ENCODE data around the gene CCDC117.
A peak's percentile ranks its signal among the peaks of the same experiment; 100 is the strongest.
"Not testable (repeated sequence)": the region's sequence is repeated elsewhere in the genome, so short reads cannot be mapped to it uniquely, and the experiment has no call there.

CCDC117 gene

GRCh38 chr22:28737701-28738100, 34.8 kb upstream of the CCDC117 start:
- Histone ChIP-seq H3K36me3 (ENCODE audit: control insufficient read depth in 4 of 4, insufficient read depth in 4 of 4, low read length in 3 of 4) (peaks cover 11 to 20% (median 17%) of the 10 kb centered on the region in 4 experiments), H3K9me3 (ENCODE audit: control extremely low read depth in 1 of 5, control insufficient read depth in 4 of 5, insufficient read depth in 2 of 5, low read depth in 1 of 5, low read length in 4 of 5) (no peaks in the 10 kb centered on the region), H3K27me3 (replicated peaks in 2 of 5; ENCODE audit: control insufficient read depth in 4 of 5, insufficient read depth in 5 of 5, low read length in 4 of 5) (no peaks in the 10 kb centered on the region), H3K27ac (ENCODE audit: insufficient read depth in 1 of 2, low read depth in 1 of 2, low read length in 2 of 2, poor library complexity in 1 of 2, severe bottlenecking in 2 of 2) (no peak overlapping the region), H3K4me1 (ENCODE audit: control extremely low read depth in 1 of 4, control insufficient read depth in 4 of 4, insufficient read depth in 4 of 4, low read length in 3 of 4) (peaks cover under 1 to 19% (median 7%) of the 10 kb centered on the region in 4 experiments), H3K4me3 (ENCODE audit: control insufficient read depth in 1 of 7, extremely low read depth in 1 of 7, insufficient read depth in 4 of 7, low read depth in 2 of 7, low read length in 6 of 7) (no peak overlapping the region)
- ChIA-PET POLR2A (no interaction called here), CTCF (no interaction called here)
- no peak for DNase-seq
- 100% methylated on average over 2 of the region's 3 CpGs for WGBS (ENCODE audit: insufficient coverage)

GRCh38 chr22:28738876-28739275, 33.6 kb upstream of the CCDC117 start:
- POLR2A ChIA-PET; H3K27ac ChIP-seq (ENCODE audit: insufficient read depth in 1 of 2, low read depth in 1 of 2, low read length in 2 of 2, poor library complexity in 1 of 2, severe bottlenecking in 2 of 2): not testable (repeated sequence)
- 100% methylated on average over 7 of the region's 8 CpGs for WGBS (ENCODE audit: insufficient coverage)

GRCh38 chr22:28741200-28741784, 31.2 kb upstream of the CCDC117 start:
- 9% methylated on average over 6 of the region's 18 CpGs for WGBS (ENCODE audit: insufficient coverage)
- Histone ChIP-seq H3K27ac (ENCODE audit: insufficient read depth in 1 of 2, low read depth in 1 of 2, low read length in 2 of 2, poor library complexity in 1 of 2, severe bottlenecking in 2 of 2) (peak overlapping the region; percentile 12 to 83), H3K4me1 (ENCODE audit: control extremely low read depth in 1 of 4, control insufficient read depth in 4 of 4, insufficient read depth in 4 of 4, low read length in 3 of 4) (peaks cover 8 to 32% (median 15%) of the 10 kb centered on the region in 4 experiments), H3K36me3 (ENCODE audit: control insufficient read depth in 4 of 4, insufficient read depth in 4 of 4, low read length in 3 of 4) (peaks cover 3 to 30% (median 24%) of the 10 kb centered on the region in 4 experiments), H3K9me3 (ENCODE audit: control extremely low read depth in 1 of 5, control insufficient read depth in 4 of 5, insufficient read depth in 2 of 5, low read depth in 1 of 5, low read length in 4 of 5) (no peaks in the 10 kb centered on the region), H3K27me3 (replicated peaks in 2 of 5; ENCODE audit: control insufficient read depth in 4 of 5, insufficient read depth in 5 of 5, low read length in 4 of 5) (no peaks in the 10 kb centered on the region), H3K4me3 (ENCODE audit: control insufficient read depth in 1 of 7, extremely low read depth in 1 of 7, insufficient read depth in 4 of 7, low read depth in 2 of 7, low read length in 6 of 7) (peak overlapping the region; percentile 82 to 97 (median 97))
- ChIA-PET POLR2A (interaction anchor here (1.2 kb wide), 1 partner anchor 31 kb away, joined by 4 read pairs; the partner anchor contains the start of gene CCDC117), CTCF (no interaction called here)
- DNase-seq: no peak

More at GRCh38 chr22:28738876-28739275, 33.6 kb upstream of the CCDC117 start:
- CTCF ChIA-PET; H3K9me3 ChIP-seq (ENCODE audit: control extremely low read depth in 1 of 5, control insufficient read depth in 4 of 5, insufficient read depth in 2 of 5, low read depth in 1 of 5, low read length in 4 of 5); H3K4me3 ChIP-seq (ENCODE audit: control insufficient read depth in 1 of 7, extremely low read depth in 1 of 7, insufficient read depth in 4 of 7, low read depth in 2 of 7, low read length in 6 of 7); H3K27me3 ChIP-seq (replicated peaks in 2 of 5; ENCODE audit: control insufficient read depth in 4 of 5, insufficient read depth in 5 of 5, low read length in 4 of 5); DNase-seq: not testable (repeated sequence)
- H3K4me1 ChIP-seq (ENCODE audit: control extremely low read depth in 1 of 4, control insufficient read depth in 4 of 4, insufficient read depth in 4 of 4, low read length in 3 of 4): peaks cover 8 to 31% (median 15%) of the 10 kb centered on the region in 4 experiments
- peaks cover 5 to 19% (median 12%) of the 10 kb centered on the region in 4 experiments for H3K36me3 ChIP-seq (ENCODE audit: control insufficient read depth in 4 of 4, insufficient read depth in 4 of 4, low read length in 3 of 4)

- Histone ChIP-seq H3K27ac (ENCODE audit: insufficient read depth in 1 of 2, low read depth in 1 of 2, low read length in 2 of 2, poor library complexity in 1 of 2, severe bottlenecking in 2 of 2) (peak within 1 kb of the TSS; percentile 33 to 83), H3K36me3 (ENCODE audit: control insufficient read depth in 4 of 4, insufficient read depth in 4 of 4, low read length in 3 of 4) (peaks cover 3 to 30% (median 28%) of the 10 kb centered on the region in 4 experiments), H3K4me3 (ENCODE audit: control insufficient read depth in 1 of 7, extremely low read depth in 1 of 7, insufficient read depth in 4 of 7, low read depth in 2 of 7, low read length in 6 of 7) (peak within 1 kb of the TSS; percentile 82 to 97 (median 97)), H3K27me3 (replicated peaks in 2 of 5; ENCODE audit: control insufficient read depth in 4 of 5, insufficient read depth in 5 of 5, low read length in 4 of 5) (no peaks in the 10 kb centered on the region), H3K4me1 (ENCODE audit: control extremely low read depth in 1 of 4, control insufficient read depth in 4 of 4, insufficient read depth in 4 of 4, low read length in 3 of 4) (peaks cover 8 to 32% (median 15%) of the 10 kb centered on the region in 4 experiments), H3K9me3 (ENCODE audit: control extremely low read depth in 1 of 5, control insufficient read depth in 4 of 5, insufficient read depth in 2 of 5, low read depth in 1 of 5, low read length in 4 of 5) (no peaks in the 10 kb centered on the region)
- ChIA-PET CTCF (no interaction called here), POLR2A (interaction anchor here (1.2 kb wide), 1 partner anchor 30 kb away, joined by 4 read pairs; the partner anchor contains the start of gene CCDC117)
- WGBS (ENCODE audit: insufficient coverage): 0% methylated on average over 44 of the region's 54 CpGs
- DNase-seq: peak; percentile 99
These were observed 30.5 kb upstream of the CCDC117 start, which contains the start of the genes CHEK2 and HSCB for GRCh38 chr22:28741785-28742561. TSS of gene CHEK2 (minus strand) at chr22:28741820. CDS start at chr22:28734721, 7,099 bp downstream. TSS of gene HSCB (plus strand) at chr22:28742039. CDS start at chr22:28742096, 57 bp downstream.

GRCh38 chr22:28742562-28742962, 29.9 kb upstream of the CCDC117 start:
- POLR2A ChIA-PET: no interaction called here
- no peak for DNase-seq
- CTCF ChIA-PET: no interaction called here

GRCh38 chr22:28743852-28744251, 28.6 kb upstream of the CCDC117 start:
- no peak overlapping the region for H3K27ac ChIP-seq (ENCODE audit: insufficient read depth in 1 of 2, low read depth in 1 of 2, low read length in 2 of 2, poor library complexity in 1 of 2, severe bottlenecking in 2 of 2)
- ChIA-PET POLR2A (no interaction called here), CTCF (no interaction called here)
- no peaks in the 10 kb centered on the region for H3K9me3 ChIP-seq (ENCODE audit: control extremely low read depth in 1 of 5, control insufficient read depth in 4 of 5, insufficient read depth in 2 of 5, low read depth in 1 of 5, low read length in 4 of 5)
- no peak overlapping the region for H3K4me3 ChIP-seq (ENCODE audit: control insufficient read depth in 1 of 7, extremely low read depth in 1 of 7, insufficient read depth in 4 of 7, low read depth in 2 of 7, low read length in 6 of 7)
- no peaks in the 10 kb centered on the region for H3K27me3 ChIP-seq (replicated peaks in 2 of 5; ENCODE audit: control insufficient read depth in 4 of 5, insufficient read depth in 5 of 5, low read length in 4 of 5)
- WGBS (ENCODE audit: insufficient coverage): 92% methylated on average over 3 of the region's 3 CpGs
- H3K36me3 ChIP-seq (ENCODE audit: control insufficient read depth in 4 of 4, insufficient read depth in 4 of 4, low read length in 3 of 4): peaks cover 9 to 39% (median 34%) of the 10 kb centered on the region in 4 experiments
- DNase-seq: no peak
- peaks cover 8 to 40% (median 19%) of the 10 kb centered on the region in 4 experiments for H3K4me1 ChIP-seq (ENCODE audit: control extremely low read depth in 1 of 4, control insufficient read depth in 4 of 4, insufficient read depth in 4 of 4, low read length in 3 of 4)

More at GRCh38 chr22:28742562-28742962, 29.9 kb upstream of the CCDC117 start:
- H3K4me3 ChIP-seq (ENCODE audit: control insufficient read depth in 1 of 7, extremely low read depth in 1 of 7, insufficient read depth in 4 of 7, low read depth in 2 of 7, low read length in 6 of 7): peak overlapping the region; percentile 82 to 97 (median 97)
- peaks cover 8 to 32% (median 15%) of the 10 kb centered on the region in 4 experiments for H3K4me1 ChIP-seq (ENCODE audit: control extremely low read depth in 1 of 4, control insufficient read depth in 4 of 4, insufficient read depth in 4 of 4, low read length in 3 of 4)
- peak overlapping the region; percentile 15 to 83 for H3K27ac ChIP-seq (ENCODE audit: insufficient read depth in 1 of 2, low read depth in 1 of 2, low read length in 2 of 2, poor library complexity in 1 of 2, severe bottlenecking in 2 of 2)
- H3K9me3 ChIP-seq (ENCODE audit: control extremely low read depth in 1 of 5, control insufficient read depth in 4 of 5, insufficient read depth in 2 of 5, low read depth in 1 of 5, low read length in 4 of 5): no peaks in the 10 kb centered on the region
- H3K27me3 ChIP-seq (replicated peaks in 2 of 5; ENCODE audit: control insufficient read depth in 4 of 5, insufficient read depth in 5 of 5, low read length in 4 of 5): no peaks in the 10 kb centered on the region
- WGBS (ENCODE audit: insufficient coverage): 3% methylated on average over 10 of the region's 10 CpGs
- H3K36me3 ChIP-seq (ENCODE audit: control insufficient read depth in 4 of 4, insufficient read depth in 4 of 4, low read length in 3 of 4): peaks cover 7 to 35% (median 34%) of the 10 kb centered on the region in 4 experiments

Measured in common myeloid progenitor, CD34-positive (primary cell).